Thyroid gland (tissue), 4 donors: ENCODE data around the gene ZNF554.

Experiments used
- CTCF ChIP-seq, 6 experiments: fragments of 200-600 bp in 3 of 6; fragments of 450-650 bp in 3 of 6; sonication (generic) in 3 of 6; IDR thresholded peaks; one replicate each; pipeline ENCODE4 v1.5.1; 2016 to 2019; ENCODE audit warnings: antibody characterized with exemption in 6 of 6, mild to moderate bottlenecking in 2 of 6, inconsistent platforms in 1 of 6, moderate library complexity in 1 of 6
- POLR2A ChIP-seq, 2 donors: fragments of 450-650 bp; IDR thresholded peaks; one replicate each; pipeline ENCODE4 v1.6.1; 2017; ENCODE audit warnings: antibody characterized with exemption in 2 of 2, mild to moderate bottlenecking in 2 of 2, moderate library complexity in 1 of 2

GRCh38 chr19:2811735-2812413 is 7.8 kb upstream of the ZNF554 start:
- no peak for TF ChIP-seq CTCF (IDR thresholded peaks at IDR 0.05)
- TF ChIP-seq POLR2A (IDR thresholded peaks at IDR 0.05) = no peak
